Ecto neural progenitor cell (in vitro differentiated cells): Measurements from ENCODE around the gene SEMA4D.

ENCODE experiments used
- DNase-seq: peaks from one replicate; pipeline ENCODE4 v3.0.0-alpha.2; 2018; ENCODE audit warnings: low spot score

The SEMA4D gene

GRCh38 chr9:89465726-89466308 lies 32.1 kb downstream of the SEMA4D start:
- DNase-seq = no peak

- DNase-seq = no peak
Observed at GRCh38 chr9:89465001-89465451, 32.9 kb downstream of the SEMA4D start.

GRCh38 chr9:89464300-89464901 lies 33.5 kb downstream of the SEMA4D start:
- DNase-seq = no peak

GRCh38 chr9:89462817-89463683 lies 34.9 kb downstream of the SEMA4D start:
- no peak for DNase-seq

- DNase-seq = no peak
Observed at GRCh38 chr9:89462199-89462598, 35.7 kb downstream of the SEMA4D start.

- DNase-seq = no peak
Observed at GRCh38 chr9:89461265-89461664, 36.6 kb downstream of the SEMA4D start.

GRCh38 chr9:89460551-89460950 lies 37.4 kb downstream of the SEMA4D start:
- DNase-seq = no peak

GRCh38 chr9:89458768-89459496 lies 39.0 kb downstream of the SEMA4D start:
- no peak for DNase-seq

GRCh38 chr9:89457376-89457855 lies 40.5 kb downstream of the SEMA4D start:
- no peak for DNase-seq

- no peak for DNase-seq
Observed at GRCh38 chr9:89455356-89455824, 42.5 kb downstream of the SEMA4D start.

GRCh38 chr9:89454498-89455355 lies 43.2 kb downstream of the SEMA4D start:
- no peak for DNase-seq

- DNase-seq = no peak
Observed at GRCh38 chr9:89453452-89453851, 44.5 kb downstream of the SEMA4D start.

- DNase-seq = no peak
Observed at GRCh38 chr9:89452561-89452960, 45.4 kb downstream of the SEMA4D start.

GRCh38 chr9:89450213-89450612 lies 47.7 kb downstream of the SEMA4D start:
- no peak for DNase-seq

GRCh38 chr9:89449261-89449671 lies 48.6 kb downstream of the SEMA4D start:
- no peak for DNase-seq

- no peak for DNase-seq
Observed at GRCh38 chr9:89448821-89449220, 49.1 kb downstream of the SEMA4D start.

- DNase-seq = no peak
Observed at GRCh38 chr9:89448381-89448780, 49.5 kb downstream of the SEMA4D start.

- DNase-seq = no peak
Observed at GRCh38 chr9:89447416-89447815, 50.5 kb downstream of the SEMA4D start.

GRCh38 chr9:89446961-89447310 lies 51.0 kb downstream of the SEMA4D start:
- DNase-seq = no peak

- DNase-seq = no peak
Observed at GRCh38 chr9:89446261-89446960, 51.5 kb downstream of the SEMA4D start.

- no peak for DNase-seq
Observed at GRCh38 chr9:89445801-89446251, 52.1 kb downstream of the SEMA4D start.
